ENCODE results near the gene NEDD4.
A peak's percentile ranks its signal among the peaks of the same experiment; 100 is the strongest.
"Not testable (repeated sequence)": the region's sequence is repeated elsewhere in the genome, so short reads cannot be mapped to it uniquely, and the experiment has no call there.

Gene NEDD4

DNA sequence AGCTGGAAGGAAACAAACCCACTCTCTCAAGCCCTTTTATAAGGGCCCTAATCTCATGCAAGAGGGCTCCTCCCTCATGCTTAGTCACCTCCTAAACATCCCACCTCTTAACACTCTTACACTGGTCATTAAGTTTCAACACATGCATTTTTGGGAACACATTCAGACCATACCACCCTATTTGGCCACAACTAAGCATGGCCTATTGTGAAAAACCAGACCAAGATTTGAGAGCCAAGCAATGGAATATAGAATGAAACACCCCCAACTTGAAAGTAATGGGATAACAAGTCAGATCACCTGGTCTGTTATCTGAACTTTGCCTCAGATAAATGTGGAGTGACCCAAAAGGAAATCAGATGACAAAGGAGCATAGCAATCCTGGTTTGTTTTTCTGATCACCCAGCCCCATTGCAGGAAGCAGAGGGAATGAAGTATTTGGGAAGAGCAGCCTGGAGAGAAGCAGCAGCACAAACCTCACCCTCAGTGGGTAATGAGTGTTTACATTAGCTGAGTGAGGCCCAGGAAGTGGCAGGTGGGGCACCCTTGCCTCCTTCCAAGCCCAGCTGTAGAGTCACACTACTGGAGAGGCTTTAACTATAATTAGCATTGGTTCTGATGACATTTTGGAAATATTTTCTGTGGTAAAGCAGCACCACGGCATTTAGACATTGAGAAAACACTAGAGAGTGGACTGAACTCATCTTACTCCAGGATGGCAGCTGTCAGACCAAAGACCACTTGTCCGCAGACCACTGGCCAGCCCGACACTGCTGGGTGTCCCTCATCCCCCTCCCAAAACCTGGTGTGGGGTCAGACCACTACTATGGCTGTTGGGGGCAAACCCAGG lies 201.6 kb downstream of the NEDD4 start:
- no peaks in the 10 kb centered on the region for H4K20me1 ChIP-seq (ENCODE audit: insufficient read depth, low read length)
- no peaks in the 10 kb centered on the region for H3K4me1 ChIP-seq (ENCODE audit: insufficient read depth, low read length, severe bottlenecking)
- no peak overlapping the region for H3K4me3 ChIP-seq (ENCODE audit: low read depth, low read length, poor library complexity, severe bottlenecking)
- H3K79me2 ChIP-seq (ENCODE audit: insufficient read depth, low read length), result no peaks in the 10 kb centered on the region
- H3K4me2 ChIP-seq (ENCODE audit: low read length), result no peak overlapping the region
- H3K9ac ChIP-seq (ENCODE audit: low read length), result no peak overlapping the region
- no peak overlapping the region for H3K27ac ChIP-seq (ENCODE audit: low read depth, low read length, poor library complexity, severe bottlenecking)
- no peaks in the 10 kb centered on the region for H3K9me2 ChIP-seq (ENCODE audit: low read depth, low read length)
- no peaks in the 10 kb centered on the region for H3K27me3 ChIP-seq (ENCODE audit: insufficient read depth, low read length)
- no peak overlapping the region for H2AFZ ChIP-seq (ENCODE audit: low read length)
- no peaks in the 10 kb centered on the region for H3F3A ChIP-seq (ENCODE audit: insufficient read depth, low read length)
- no peak for TF ChIP-seq EZH2 (IDR thresholded peaks at IDR 0.05; ENCODE audit: borderline replicate concordance, low read length)
- TF ChIP-seq, protein P1, sequence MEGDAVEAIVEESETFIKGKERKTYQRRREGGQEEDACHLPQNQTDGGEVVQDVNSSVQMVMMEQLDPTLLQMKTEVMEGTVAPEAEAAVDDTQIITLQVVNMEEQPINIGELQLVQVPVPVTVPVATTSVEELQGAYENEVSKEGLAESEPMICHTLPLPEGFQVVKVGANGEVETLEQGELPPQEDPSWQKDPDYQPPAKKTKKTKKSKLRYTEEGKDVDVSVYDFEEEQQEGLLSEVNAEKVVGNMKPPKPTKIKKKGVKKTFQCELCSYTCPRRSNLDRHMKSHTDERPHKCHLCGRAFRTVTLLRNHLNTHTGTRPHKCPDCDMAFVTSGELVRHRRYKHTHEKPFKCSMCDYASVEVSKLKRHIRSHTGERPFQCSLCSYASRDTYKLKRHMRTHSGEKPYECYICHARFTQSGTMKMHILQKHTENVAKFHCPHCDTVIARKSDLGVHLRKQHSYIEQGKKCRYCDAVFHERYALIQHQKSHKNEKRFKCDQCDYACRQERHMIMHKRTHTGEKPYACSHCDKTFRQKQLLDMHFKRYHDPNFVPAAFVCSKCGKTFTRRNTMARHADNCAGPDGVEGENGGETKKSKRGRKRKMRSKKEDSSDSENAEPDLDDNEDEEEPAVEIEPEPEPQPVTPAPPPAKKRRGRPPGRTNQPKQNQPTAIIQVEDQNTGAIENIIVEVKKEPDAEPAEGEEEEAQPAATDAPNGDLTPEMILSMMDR (IDR thresholded peaks at IDR 0.05; ENCODE audit: low read length), result no peak
- H3K36me3 ChIP-seq (ENCODE audit: insufficient read depth, low read length), result no peaks in the 10 kb centered on the region; the same call in 1 of the 2 replicates
- peaks cover 13% of the 10 kb centered on the region; the same call in 1 of the 2 replicates for H3K9me3 ChIP-seq (ENCODE audit: low read length)

DNA sequence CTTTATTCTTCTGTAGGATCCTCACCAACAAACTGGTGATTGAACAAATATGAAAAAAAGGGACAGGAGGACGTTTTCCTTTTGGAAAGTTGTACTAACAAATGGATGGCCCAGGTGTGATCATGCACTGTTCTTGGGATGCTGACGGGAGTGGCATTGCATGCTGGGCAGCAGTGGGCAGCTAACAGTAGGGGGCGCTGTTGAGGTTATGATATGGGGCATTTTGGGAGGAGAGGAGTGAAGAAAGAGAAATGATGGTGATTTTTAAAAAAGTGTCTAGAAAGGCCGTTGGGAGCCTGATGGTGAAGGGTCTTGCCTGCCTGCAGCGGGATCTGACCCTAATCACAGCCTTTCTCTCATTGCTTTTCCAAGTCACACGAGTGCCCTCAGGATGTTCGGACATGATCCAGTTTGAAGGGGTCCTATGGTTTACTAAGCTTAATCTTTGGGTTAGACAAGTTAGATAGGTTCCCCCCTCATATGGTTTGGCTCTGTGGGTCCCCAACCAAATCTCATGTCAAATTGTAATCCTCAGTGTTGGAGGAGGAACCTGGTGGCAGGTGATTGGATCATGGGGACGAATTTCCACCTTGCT lies 204.2 kb downstream of the NEDD4 start:
- TF ChIP-seq EZH2 (IDR thresholded peaks at IDR 0.05; ENCODE audit: borderline replicate concordance, low read length), result no peak
- TF ChIP-seq, protein P1 (IDR thresholded peaks at IDR 0.05; ENCODE audit: low read length), result peak; percentile 84
- H4K20me1 ChIP-seq (ENCODE audit: insufficient read depth, low read length), result no peaks in the 10 kb centered on the region
- no peak overlapping the region for H3K4me3 ChIP-seq (ENCODE audit: low read depth, low read length, poor library complexity, severe bottlenecking)
- H3K27me3 ChIP-seq (ENCODE audit: insufficient read depth, low read length), result no peaks in the 10 kb centered on the region
- H2AFZ ChIP-seq (ENCODE audit: low read length), result no peak overlapping the region
- no peaks in the 10 kb centered on the region for H3F3A ChIP-seq (ENCODE audit: insufficient read depth, low read length)
- H3K9me2 ChIP-seq (ENCODE audit: low read depth, low read length), result no peaks in the 10 kb centered on the region
- no peaks in the 10 kb centered on the region; the same call in 1 of the 2 replicates for H3K36me3 ChIP-seq (ENCODE audit: insufficient read depth, low read length)
- no peak overlapping the region for H3K9ac ChIP-seq (ENCODE audit: low read length)
- 0 out of 2 replicates have a peak, but pooled peaks cover 3% of the 10 kb centered on the region for H3K9me3 ChIP-seq (ENCODE audit: low read length)
- no peaks in the 10 kb centered on the region for H3K4me1 ChIP-seq (ENCODE audit: insufficient read depth, low read length, severe bottlenecking)
- H3K27ac ChIP-seq (ENCODE audit: low read depth, low read length, poor library complexity, severe bottlenecking), result no peak overlapping the region
- H3K4me2 ChIP-seq (ENCODE audit: low read length), result no peak overlapping the region
- no peaks in the 10 kb centered on the region for H3K79me2 ChIP-seq (ENCODE audit: insufficient read depth, low read length)

DNA sequence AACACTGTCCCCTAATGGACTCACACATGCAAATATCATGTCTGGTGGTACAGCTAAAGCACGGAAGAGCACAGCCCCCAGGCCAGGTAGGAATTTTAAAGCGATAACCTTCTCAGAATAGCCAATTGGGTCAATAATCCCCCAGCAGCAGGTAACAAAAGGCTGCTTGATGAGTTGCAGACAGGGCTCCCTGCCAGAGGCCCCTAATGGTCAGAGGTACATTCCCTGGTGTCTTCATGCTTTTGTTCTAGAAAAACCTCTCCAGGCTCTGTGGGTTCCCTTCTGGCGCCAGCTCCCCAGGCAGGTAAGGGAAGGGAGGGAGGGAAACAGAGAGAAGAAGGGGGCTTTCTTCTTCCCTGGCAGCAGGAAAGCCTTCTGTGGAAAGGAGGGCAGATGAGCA lies 207.1 kb downstream of the NEDD4 start:
- H3K4me3 ChIP-seq (ENCODE audit: low read depth, low read length, poor library complexity, severe bottlenecking), result no peak overlapping the region
- H4K20me1 ChIP-seq (ENCODE audit: insufficient read depth, low read length), result no peaks in the 10 kb centered on the region
- no peaks in the 10 kb centered on the region for H3K79me2 ChIP-seq (ENCODE audit: insufficient read depth, low read length)
- no peak overlapping the region for H3K9ac ChIP-seq (ENCODE audit: low read length)
- no peak overlapping the region for H3K4me2 ChIP-seq (ENCODE audit: low read length)
- no peak overlapping the region for H3K27ac ChIP-seq (ENCODE audit: low read depth, low read length, poor library complexity, severe bottlenecking)
- H3K4me1 ChIP-seq (ENCODE audit: insufficient read depth, low read length, severe bottlenecking), result no peaks in the 10 kb centered on the region
- TF ChIP-seq, protein P1 (IDR thresholded peaks at IDR 0.05; ENCODE audit: low read length), result no peak
- no peak for TF ChIP-seq EZH2 (IDR thresholded peaks at IDR 0.05; ENCODE audit: borderline replicate concordance, low read length)
- H3K9me2 ChIP-seq (ENCODE audit: low read depth, low read length), result no peaks in the 10 kb centered on the region
- H3K9me3 ChIP-seq (ENCODE audit: low read length), result no peaks in the 10 kb centered on the region
- no peaks in the 10 kb centered on the region for H3F3A ChIP-seq (ENCODE audit: insufficient read depth, low read length)
- no peaks in the 10 kb centered on the region for H3K27me3 ChIP-seq (ENCODE audit: insufficient read depth, low read length)
- H3K36me3 ChIP-seq (ENCODE audit: insufficient read depth, low read length), result no peaks in the 10 kb centered on the region
- no peak overlapping the region for H2AFZ ChIP-seq (ENCODE audit: low read length)

DNA sequence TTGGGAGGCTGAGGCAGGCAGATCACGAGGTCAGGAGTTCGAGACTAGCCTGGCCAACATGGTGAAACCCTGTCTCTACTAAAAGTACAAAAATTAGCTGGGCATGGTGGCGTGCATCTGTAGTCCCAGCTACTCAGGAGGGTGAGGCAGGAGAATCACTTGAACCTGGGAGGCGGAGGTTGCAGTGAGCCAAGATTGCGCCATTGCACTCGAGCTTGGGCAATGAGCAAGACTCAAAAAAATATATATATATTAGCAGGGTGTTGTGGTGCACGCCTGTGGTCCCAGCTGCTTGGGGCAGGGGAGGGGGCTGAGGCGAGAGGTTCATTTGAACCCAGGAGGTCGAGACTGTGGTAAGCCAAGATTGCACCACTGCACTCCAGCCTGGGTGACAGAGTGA lies 207.8 kb downstream of the NEDD4 start:
- not testable (repeated sequence) for H3K79me2 ChIP-seq (ENCODE audit: insufficient read depth, low read length); H3K4me3 ChIP-seq (ENCODE audit: low read depth, low read length, poor library complexity, severe bottlenecking); H3K27me3 ChIP-seq (ENCODE audit: insufficient read depth, low read length); H3K9me3 ChIP-seq (ENCODE audit: low read length); H4K20me1 ChIP-seq (ENCODE audit: insufficient read depth, low read length); H3K4me1 ChIP-seq (ENCODE audit: insufficient read depth, low read length, severe bottlenecking); H3F3A ChIP-seq (ENCODE audit: insufficient read depth, low read length); H2AFZ ChIP-seq (ENCODE audit: low read length); H3K9ac ChIP-seq (ENCODE audit: low read length); H3K27ac ChIP-seq (ENCODE audit: low read depth, low read length, poor library complexity, severe bottlenecking); H3K36me3 ChIP-seq (ENCODE audit: insufficient read depth, low read length); H3K9me2 ChIP-seq (ENCODE audit: low read depth, low read length); H3K4me2 ChIP-seq (ENCODE audit: low read length)

Measured in OCI-LY1 (cell line).